HEK293 (cell line): Measurements from ENCODE around the gene RHBDD2.
"Not testable (repeated sequence)": the region's sequence is repeated elsewhere in the genome, so short reads cannot be mapped to it uniquely, and the experiment has no call there.

Experiments used
- ATF2 ChIP-seq: fragments of 450-650 bp; formaldehyde crosslinking; IDR thresholded peaks from 2 replicates; pipeline ENCODE4 v1.5.1; 2016; ENCODE audit warnings: missing biosample characterization, missing genetic modification characterization, low read depth
- PATZ1 ChIP-seq: fragments of 450-650 bp; formaldehyde crosslinking; IDR thresholded peaks from 2 replicates; pipeline ENCODE4 v1.5.1; 2016; ENCODE audit warnings: missing biosample characterization, missing genetic modification characterization
- TRIM28 ChIP-seq: IDR thresholded peaks from 2 replicates; pipeline ENCODE4 v1.6.1; 2011; ENCODE audit warnings: low read length, control low read depth, borderline replicate concordance
- YY1 ChIP-seq: fragments of 450-650 bp; formaldehyde crosslinking; IDR thresholded peaks from 2 replicates; pipeline ENCODE4 v1.5.1; 2018; ENCODE audit warnings: missing biosample characterization, missing genetic modification characterization
- ZIC2 ChIP-seq: fragments of 450-650 bp; formaldehyde crosslinking; IDR thresholded peaks from 2 replicates; pipeline ENCODE4 v1.5.1; 2016; ENCODE audit warnings: missing biosample characterization, missing genetic modification characterization
- ZNF140 ChIP-seq: fragments of 450-650 bp; formaldehyde crosslinking; IDR thresholded peaks from 2 replicates; pipeline ENCODE4 v1.5.1; 2016; ENCODE audit warnings: missing biosample characterization, missing genetic modification characterization
- ZNF19 ChIP-seq: fragments of 450-650 bp; formaldehyde crosslinking; IDR thresholded peaks from 2 replicates; pipeline ENCODE4; 2016; ENCODE audit warnings: missing biosample characterization, missing genetic modification characterization, low read depth
- ZNF549 ChIP-seq: fragments of 450-650 bp; IDR thresholded peaks from 2 replicates; pipeline ENCODE4 v1.5.1; 2018; ENCODE audit warnings: missing biosample characterization, missing genetic modification characterization, mild to moderate bottlenecking, inconsistent platforms, moderate library complexity
- ZNF624 ChIP-seq: fragments of 450-650 bp; formaldehyde crosslinking; IDR thresholded peaks from 2 replicates; pipeline ENCODE4 v1.5.1; 2017; ENCODE audit warnings: missing biosample characterization, missing genetic modification characterization
- ZNF629 ChIP-seq: fragments of 450-650 bp; formaldehyde crosslinking; IDR thresholded peaks from 2 replicates; pipeline ENCODE4 v1.5.1; 2017; ENCODE audit warnings: missing biosample characterization, missing genetic modification characterization
- ZNF777 ChIP-seq: fragments of 450-650 bp; formaldehyde crosslinking; IDR thresholded peaks from 2 replicates; pipeline ENCODE4 v1.5.1; 2017; ENCODE audit warnings: missing biosample characterization, missing genetic modification characterization, borderline replicate concordance
- TF ChIP-seq, protein P1 (sequence below): fragments of 450-650 bp; formaldehyde crosslinking; IDR thresholded peaks from 2 replicates; pipeline ENCODE4 v1.5.1; 2016; ENCODE audit warnings: missing biosample characterization, missing genetic modification characterization

GRCh38 chr7:75845132-75845531 is 33.7 kb upstream of the RHBDD2 start:
- TF ChIP-seq ZNF549 (tag by site-specific recombination); ZNF777; YY1 (tag by site-specific recombination); ZNF140 (tag by site-specific recombination); ZIC2 (tag by site-specific recombination); ZNF629 (tag by site-specific recombination); ATF2 (tag by site-specific recombination); TRIM28; ZNF624 (tag by site-specific recombination); PATZ1 (tag by site-specific recombination); ZNF19 (tag by site-specific recombination): not testable (repeated sequence)
- TF ChIP-seq, protein P1, sequence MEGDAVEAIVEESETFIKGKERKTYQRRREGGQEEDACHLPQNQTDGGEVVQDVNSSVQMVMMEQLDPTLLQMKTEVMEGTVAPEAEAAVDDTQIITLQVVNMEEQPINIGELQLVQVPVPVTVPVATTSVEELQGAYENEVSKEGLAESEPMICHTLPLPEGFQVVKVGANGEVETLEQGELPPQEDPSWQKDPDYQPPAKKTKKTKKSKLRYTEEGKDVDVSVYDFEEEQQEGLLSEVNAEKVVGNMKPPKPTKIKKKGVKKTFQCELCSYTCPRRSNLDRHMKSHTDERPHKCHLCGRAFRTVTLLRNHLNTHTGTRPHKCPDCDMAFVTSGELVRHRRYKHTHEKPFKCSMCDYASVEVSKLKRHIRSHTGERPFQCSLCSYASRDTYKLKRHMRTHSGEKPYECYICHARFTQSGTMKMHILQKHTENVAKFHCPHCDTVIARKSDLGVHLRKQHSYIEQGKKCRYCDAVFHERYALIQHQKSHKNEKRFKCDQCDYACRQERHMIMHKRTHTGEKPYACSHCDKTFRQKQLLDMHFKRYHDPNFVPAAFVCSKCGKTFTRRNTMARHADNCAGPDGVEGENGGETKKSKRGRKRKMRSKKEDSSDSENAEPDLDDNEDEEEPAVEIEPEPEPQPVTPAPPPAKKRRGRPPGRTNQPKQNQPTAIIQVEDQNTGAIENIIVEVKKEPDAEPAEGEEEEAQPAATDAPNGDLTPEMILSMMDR (tag by site-specific recombination), result not testable (repeated sequence)
